Neutrophil (primary cell): ENCODE data around the gene GPR156.

Experiments
- H3K27ac ChIP-seq: fragments of 200-600 bp; sonication (generic); 2 replicates; pipeline ENCODE4 v1.5.1; 2016; ENCODE audit warnings: mild to moderate bottlenecking, moderate library complexity
- H3K27me3 ChIP-seq: fragments of 200-600 bp; sonication (generic); 2 replicates; pipeline ENCODE4 v1.6.0; 2016; ENCODE audit warnings: mild to moderate bottlenecking
- H3K36me3 ChIP-seq: fragments of 200-600 bp; sonication (generic); 2 replicates; pipeline ENCODE4 v1.5.1; 2017
- H3K4me1 ChIP-seq, 2 experiments: fragments of 200-600 bp in 1 of 2; sonication (generic) in 1 of 2; 1 replicate in 1 of 2; 2 replicates in 1 of 2; pipeline versions ENCODE4 v1.5.1 to v1.6.1; 2013 to 2016; ENCODE audit warnings: low read depth in 1 of 2, low read length in 1 of 2, mild to moderate bottlenecking in 1 of 2, moderate library complexity in 1 of 2; ENCODE audit not compliant: control insufficient read depth in 1 of 2, insufficient read depth in 1 of 2
- H3K4me3 ChIP-seq, 2 experiments: fragments of 200-600 bp in 1 of 2; sonication (generic) in 1 of 2; 1 replicate in 1 of 2; 2 replicates in 1 of 2; pipeline ENCODE4 v1.5.1; 2013 to 2016; ENCODE audit warnings: low read depth in 1 of 2, low read length in 1 of 2, mild to moderate bottlenecking in 1 of 2, moderate library complexity in 1 of 2
- H3K9me3 ChIP-seq: fragments of 200-600 bp; sonication (generic); 2 replicates; pipeline ENCODE4 v1.5.1; 2016
- CTCF ChIP-seq: fragments of 200-600 bp; sonication (generic); IDR thresholded peaks from 2 replicates; pipeline ENCODE4 v1.5.1; 2016; ENCODE audit warnings: antibody characterized with exemption

Gene GPR156

GRCh38 chr3:120214176-120214575 lies 70.8 kb downstream of the GPR156 start:
- no peak for TF ChIP-seq CTCF

GRCh38 chr3:120212505-120212904 lies 72.5 kb downstream of the GPR156 start:
- Histone ChIP-seq H3K27me3 (no peaks in the 10 kb centered on the region), H3K27ac (peak overlapping the region; percentile 32), H3K4me1 (peaks cover 9 to 11% of the 10 kb centered on the region in 2 experiments), H3K36me3 (no peaks in the 10 kb centered on the region), H3K9me3 (no peaks in the 10 kb centered on the region), H3K4me3 (no peak overlapping the region)
- TF ChIP-seq CTCF, result no peak

More at GRCh38 chr3:120214176-120214575, 70.8 kb downstream of the GPR156 start:
- H3K36me3 ChIP-seq, result no peaks in the 10 kb centered on the region
- H3K9me3 ChIP-seq, result no peaks in the 10 kb centered on the region
- no peak overlapping the region for H3K4me3 ChIP-seq
- peaks cover 9 to 11% of the 10 kb centered on the region in 2 experiments for H3K4me1 ChIP-seq
- H3K27ac ChIP-seq, result no peak overlapping the region
- no peaks in the 10 kb centered on the region for H3K27me3 ChIP-seq

- H3K36me3 ChIP-seq, result no peaks in the 10 kb centered on the region
- TF ChIP-seq CTCF, result no peak
- no peak overlapping the region for H3K4me3 ChIP-seq
- H3K27me3 ChIP-seq, result no peaks in the 10 kb centered on the region
- no peak overlapping the region for H3K27ac ChIP-seq
- H3K4me1 ChIP-seq, result peaks cover 25 to 29% of the 10 kb centered on the region in 2 experiments
- no peaks in the 10 kb centered on the region for H3K9me3 ChIP-seq
Measured at GRCh38 chr3:120209425-120209824, 75.6 kb downstream of the GPR156 start.

GRCh38 chr3:120204338-120204737 lies 80.7 kb downstream of the GPR156 start:
- H3K27me3 ChIP-seq, result no peaks in the 10 kb centered on the region
- no peaks in the 10 kb centered on the region for H3K9me3 ChIP-seq
- H3K4me1 ChIP-seq, result peaks cover 53 to 57% of the 10 kb centered on the region in 2 experiments
- TF ChIP-seq CTCF, result no peak
- H3K27ac ChIP-seq, result peak overlapping the region; percentile 83
- H3K36me3 ChIP-seq, result no peaks in the 10 kb centered on the region
- no peak overlapping the region for H3K4me3 ChIP-seq

- Histone ChIP-seq H3K27ac (peak overlapping the region; percentile 83), H3K4me1 (peaks cover 53 to 58% of the 10 kb centered on the region in 2 experiments), H3K9me3 (no peaks in the 10 kb centered on the region), H3K36me3 (no peaks in the 10 kb centered on the region), H3K27me3 (no peaks in the 10 kb centered on the region), H3K4me3 (peak overlapping the region in 1 of 2 experiments; percentile 51)
- no peak for TF ChIP-seq CTCF
Measured at GRCh38 chr3:120203621-120204020, 81.4 kb downstream of the GPR156 start.

GRCh38 chr3:120203016-120203415 lies 82.0 kb downstream of the GPR156 start:
- Histone ChIP-seq H3K4me3 (peak overlapping the region; percentile 51 to 52), H3K36me3 (no peaks in the 10 kb centered on the region), H3K27ac (peak overlapping the region; percentile 83), H3K27me3 (no peaks in the 10 kb centered on the region), H3K4me1 (peaks cover 57 to 63% of the 10 kb centered on the region in 2 experiments), H3K9me3 (no peaks in the 10 kb centered on the region)
- TF ChIP-seq CTCF, result no peak
